GM12878 (cell line): ENCODE data around the gene GNG5. TPM values are rescaled to one million over a fixed set of nuclear protein-coding genes. Genes with fewer than 3 reads are reported as not detected.

ENCODE experiments used
- BCL11A ChIP-seq: IDR thresholded peaks from 2 replicates; pipeline ENCODE4 v1.6.1; 2011; ENCODE audit warnings: low read depth, low read length
- CBX5 ChIP-seq: sonication (generic); IDR thresholded peaks from 2 replicates; pipeline ENCODE4 v1.6.1; 2016; ENCODE audit warnings: low read depth, moderate library complexity, mild to moderate bottlenecking, inconsistent platforms
- DPF2 ChIP-seq: fragments of 450-650 bp; IDR thresholded peaks from 2 replicates; pipeline ENCODE4 v1.6.1; 2017; ENCODE audit warnings: mild to moderate bottlenecking
- E2F8 ChIP-seq: fragments of 450-650 bp; IDR thresholded peaks from 2 replicates; pipeline ENCODE4 v1.6.1; 2018; ENCODE audit warnings: mild to moderate bottlenecking, low read depth, moderate library complexity; ENCODE audit not compliant: partially characterized antibody
- NKRF ChIP-seq: fragments of 450-650 bp; conservative IDR thresholded peaks from 2 replicates; pipeline ENCODE4 v1.6.1; 2017; ENCODE audit warnings: mild to moderate bottlenecking, moderate library complexity
- PBX3 ChIP-seq: IDR thresholded peaks from 2 replicates; pipeline ENCODE4 v1.6.1; 2011; ENCODE audit warnings: mild to moderate bottlenecking, low read depth, low read length, moderate library complexity; ENCODE audit not compliant: insufficient replicate concordance
- RAD51 ChIP-seq: fragments of 450-650 bp; IDR thresholded peaks from 2 replicates; pipeline ENCODE4 v1.6.1; 2016; ENCODE audit warnings: moderate library complexity, mild to moderate bottlenecking, inconsistent platforms
- RB1 ChIP-seq: fragments of 450-650 bp; formaldehyde crosslinking; IDR thresholded peaks from 2 replicates; pipeline ENCODE4 v1.6.1; 2017; ENCODE audit warnings: mild to moderate bottlenecking, borderline replicate concordance
- RUNX3 ChIP-seq: IDR thresholded peaks from 2 replicates; pipeline ENCODE4 v1.6.1; 2012; ENCODE audit warnings: low read length, inconsistent platforms
- SIX5 ChIP-seq: IDR thresholded peaks from 2 replicates; pipeline ENCODE4 v1.6.1; 2011; ENCODE audit warnings: mild to moderate bottlenecking, low read depth, low read length, moderate library complexity; ENCODE audit not compliant: severe bottlenecking
- SP1 ChIP-seq: IDR thresholded peaks from one replicate; pipeline ENCODE4 v1.6.1; 2011; ENCODE audit warnings: low read depth, low read length
- SPI1 ChIP-seq: IDR thresholded peaks from 2 replicates; pipeline ENCODE4 v1.6.1; 2011; ENCODE audit warnings: low read depth, mild to moderate bottlenecking, low read length, moderate library complexity, borderline replicate concordance; ENCODE audit not compliant: insufficient read depth
- SRF ChIP-seq, 2 experiments: IDR thresholded peaks; 2 replicates each; pipeline ENCODE4 v1.6.1; 2011; ENCODE audit warnings: low read depth in 2 of 2, low read length in 2 of 2, mild to moderate bottlenecking in 1 of 2, moderate library complexity in 1 of 2
- TAF1 ChIP-seq: IDR thresholded peaks from 2 replicates; pipeline ENCODE4 v1.6.1; 2011; ENCODE audit warnings: mild to moderate bottlenecking, low read depth, low read length, borderline replicate concordance
- YY1 ChIP-seq: IDR thresholded peaks from 2 replicates; pipeline ENCODE4 v1.6.1; 2011; ENCODE audit warnings: low read depth, mild to moderate bottlenecking, low read length
- ZBTB11 ChIP-seq: fragments of 450-650 bp; formaldehyde crosslinking; IDR thresholded peaks from 2 replicates; pipeline ENCODE4 v1.5.0; 2022; ENCODE audit warnings: mild to moderate bottlenecking, missing genetic modification characterization
- ZNF274 ChIP-seq: IDR thresholded peaks from one replicate; pipeline ENCODE4 v1.8.0; 2011; ENCODE audit not compliant: insufficient read length, insufficient read depth
- polyA plus RNA-seq, 11 experiments: library from polyadenylated mRNA; depleted of rRNA in 4 of 11; unstranded in 6 of 11; stranded (reverse) in 5 of 11; fragments of >200 nt; fragmentation: Nextera tagmentation in 4 of 11; fragmentation: Illumina TruSeq in 1 of 11; extraction: Ambion mirVana in 4 of 11; extraction: Trizol in 1 of 11; gene quantifications; 1 replicate in 1 of 11; 2 replicates in 10 of 11; pipeline versions ENCODE4 v1.2.1 to v1.2.3, GENCODE V29; 2011 to 2016; ENCODE audit warnings: inconsistent platforms in 2 of 11, missing spikeins in 2 of 11, low read depth in 1 of 11
- total RNA-seq, 4 experiments: library from RNA; depleted of rRNA in 3 of 4; stranded (reverse); fragments of >200 nt in 3 of 4; fragmentation: Illumina TruSeq in 1 of 4; extraction: Trizol in 1 of 4; gene quantifications; 2 replicates each; pipeline versions ENCODE4 v1.2.1 to v1.2.3, GENCODE V29; 2013 to 2021
- TF ChIP-seq, protein P1 (sequence below): fragments of 450-650 bp; IDR thresholded peaks from 2 replicates; pipeline ENCODE4 v1.6.1; 2016; ENCODE audit warnings: mild to moderate bottlenecking

The GNG5 gene
- total and polyA plus RNA-seq, 10 of the 15 experiments (the other 5 are each of a cell fraction or from before 2014, with no cell fraction given): 69.8 to 613 (median 203) TPM

GRCh38 chr1:84478876-84479868 lies 27.2 kb downstream of the GNG5 start, which contains the start of gene RPF1 (continued):
- TF ChIP-seq PBX3 (no peak), DPF2 (no peak), CBX5 (peak; percentile 94), SPI1 (no peak), BCL11A (no peak), TAF1 (peak; percentile 89), YY1 (peak; percentile 91), SP1 (no peak), E2F8 (peak; percentile 91), SRF (IDR thresholded peaks at IDR 0.05; ENCODE audit: low read depth in 2 of 2, low read length in 2 of 2) (0 out of 4 replicates have a peak, but pooled peaks of 1 of the 2 experiments have one; percentile 30), RUNX3 (peak; percentile 68), NKRF (peak; percentile 86), RAD51 (0 out of 2 replicates have a peak, but pooled peaks have one; percentile 9), SIX5 (peak; percentile 49), ZNF274 (no peak), RB1 (no peak; the same call in 1 of the 2 replicates), ZBTB11 (CRISPR knock-in tag) (no peak)
- TF ChIP-seq, protein P1, sequence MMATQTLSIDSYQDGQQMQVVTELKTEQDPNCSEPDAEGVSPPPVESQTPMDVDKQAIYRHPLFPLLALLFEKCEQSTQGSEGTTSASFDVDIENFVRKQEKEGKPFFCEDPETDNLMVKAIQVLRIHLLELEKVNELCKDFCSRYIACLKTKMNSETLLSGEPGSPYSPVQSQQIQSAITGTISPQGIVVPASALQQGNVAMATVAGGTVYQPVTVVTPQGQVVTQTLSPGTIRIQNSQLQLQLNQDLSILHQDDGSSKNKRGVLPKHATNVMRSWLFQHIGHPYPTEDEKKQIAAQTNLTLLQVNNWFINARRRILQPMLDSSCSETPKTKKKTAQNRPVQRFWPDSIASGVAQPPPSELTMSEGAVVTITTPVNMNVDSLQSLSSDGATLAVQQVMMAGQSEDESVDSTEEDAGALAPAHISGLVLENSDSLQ: peak; percentile 63
